ENCODE data around the gene GLTP. TPM values are rescaled to one million over a fixed set of nuclear protein-coding genes. Genes with fewer than 3 reads are reported as not detected.

Gene GLTP
- total RNA-seq, 1 experiment from 2014 or later, result 78.2 TPM

GRCh38 chr12:109871668-109872314 lies 8.6 kb downstream of the GLTP start:
- intact Hi-C loops (cut with micrococcal nuclease), result no loop called here
- ATAC-seq (no peak), DNase-seq (no peak)
- no TSS peak for BruUV-seq (replicated peaks)
- Histone ChIP-seq H3K27ac (ENCODE audit: low read length) (no peak overlapping the region), H2AFZ (ENCODE audit: low read length) (no peak overlapping the region), H3K27me3 (ENCODE audit: low read length) (no peaks in the 10 kb centered on the region), H3K79me2 (ENCODE audit: low read length) (peaks cover 26% of the 10 kb centered on the region), H3K4me1 (ENCODE audit: insufficient read depth, low read length) (peaks cover 18% of the 10 kb centered on the region), H4K20me1 (ENCODE audit: low read length) (no peaks in the 10 kb centered on the region; the same call in 1 of the 2 replicates), H3K36me3 (ENCODE audit: low read depth, low read length) (peaks cover 5% of the 10 kb centered on the region; the same call in 1 of the 2 replicates), H3K9me3 (ENCODE audit: low read length) (no peaks in the 10 kb centered on the region), H3K4me2 (ENCODE audit: low read length) (no peak overlapping the region), H3K9ac (ENCODE audit: low read length) (no peak overlapping the region), H3K9me2 (replicated peaks; ENCODE audit: low read length) (no peaks in the 10 kb centered on the region), H3F3A (ENCODE audit: low read length, unreplicated experiment) (no peaks in the 10 kb centered on the region), H3K4me3 (ENCODE audit: low read length) (no peak overlapping the region)
- POLR2A ChIA-PET (ENCODE audit: unreplicated experiment), result no interaction called here
- no peak for TF ChIP-seq CTCF (conservative IDR thresholded peaks at IDR 0.05; ENCODE audit: low read depth, low read length)
- TF ChIP-seq EZH2phosphoT487 (IDR thresholded peaks at IDR 0.05; ENCODE audit: borderline replicate concordance, low read length), result no peak
- CTCF ChIA-PET, result interaction anchor here (0.6 kb wide), 1 partner anchor 66 kb away, joined by 5 read pairs; no protein-coding TSS in a partner anchor

GRCh38 chr12:109870648-109871047 lies 9.7 kb downstream of the GLTP start:
- no peaks in the 10 kb centered on the region for H3F3A ChIP-seq (ENCODE audit: low read length, unreplicated experiment)
- H3K9me2 ChIP-seq (replicated peaks; ENCODE audit: low read length), result no peaks in the 10 kb centered on the region
- no peak overlapping the region for H3K27ac ChIP-seq (ENCODE audit: low read length)
- H3K79me2 ChIP-seq (ENCODE audit: low read length), result peaks cover 28% of the 10 kb centered on the region
- H3K4me3 ChIP-seq (ENCODE audit: low read length), result no peak overlapping the region
- POLR2A ChIA-PET (ENCODE audit: unreplicated experiment), result no interaction called here
- intact Hi-C loops (cut with micrococcal nuclease), result no loop called here
- no peaks in the 10 kb centered on the region for H3K27me3 ChIP-seq (ENCODE audit: low read length)
- no TSS peak for BruUV-seq (replicated peaks)
- ATAC-seq (no peak; the same call in 1 of the 2 replicates), DNase-seq (no peak)
- peaks cover 12% of the 10 kb centered on the region for H3K4me1 ChIP-seq (ENCODE audit: insufficient read depth, low read length)
- no peaks in the 10 kb centered on the region; the same call in 1 of the 2 replicates for H4K20me1 ChIP-seq (ENCODE audit: low read length)
- H3K4me2 ChIP-seq (ENCODE audit: low read length), result no peak overlapping the region
- TF ChIP-seq EZH2 (IDR thresholded peaks at IDR 0.05; ENCODE audit: low read length, unreplicated experiment) (no peak), CTCF (conservative IDR thresholded peaks at IDR 0.05; ENCODE audit: low read depth, low read length) (no peak), EZH2phosphoT487 (IDR thresholded peaks at IDR 0.05; ENCODE audit: borderline replicate concordance, low read length) (no peak)
- no peaks in the 10 kb centered on the region for H3K9me3 ChIP-seq (ENCODE audit: low read length)
- no peak overlapping the region for H3K9ac ChIP-seq (ENCODE audit: low read length)
- CTCF ChIA-PET, result no interaction called here
- H3K36me3 ChIP-seq (ENCODE audit: low read depth, low read length), result peaks cover 5% of the 10 kb centered on the region; the same call in 1 of the 2 replicates
- H2AFZ ChIP-seq (ENCODE audit: low read length), result no peak overlapping the region

Data from PC-3 (cell line).